ENCODE measurements around the gene ZNF207.

- TF ChIP-seq CTCF (IDR thresholded peaks at IDR 0.05) (no peak), POLR2AphosphoS5 (IDR thresholded peaks at IDR 0.05; ENCODE audit: low read depth, low read length) (no peak)
Measured at GRCh38 chr17:32396343-32396742, 46.4 kb downstream of the ZNF207 start.

Measured in Panc1 (cell line).